Activated CD4-positive, alpha-beta T cell treated with anti-CD3 and anti-CD28 coated beads, Interleukin-2, amount 10 ng/mL, durations not matched to agents 7 days and 5 days (primary cell): ENCODE results near the gene ADK. TPM values are rescaled to one million over a fixed set of nuclear protein-coding genes. Genes with fewer than 3 reads are reported as not detected.
"Not testable (repeated sequence)": the region's sequence is repeated elsewhere in the genome, so short reads cannot be mapped to it uniquely, and the experiment has no call there.

Experiments used
- CTCF ChIA-PET: fragments of 350-600 bp; sonication (Branson Sonifier 250); formaldehyde crosslinking; loops from one replicate; lab custom pipeline; 2021; ENCODE audit warnings: antibody characterized with exemption; lab: Charles Lee
- POLR2A ChIA-PET: fragments of 350-600 bp; sonication (Branson Sonifier 250); formaldehyde crosslinking; loops from one replicate; lab custom pipeline; 2021; ENCODE audit warnings: antibody characterized with exemption; lab: Charles Lee
- DNase-seq: peaks from one replicate; pipeline ENCODE4 v3.0.0-alpha.2; 2020
- H3K27ac Mint-ChIP-seq: one replicate; pipeline ENCODE4 v1.8.0; 2021; ENCODE audit warnings: mild to moderate bottlenecking, moderate library complexity, mixed read lengths
- H3K27me3 Mint-ChIP-seq: one replicate; pipeline ENCODE4 v1.8.0; 2021; ENCODE audit warnings: mixed read lengths
- H3K36me3 Mint-ChIP-seq: one replicate; pipeline ENCODE4 v1.8.0; 2021; ENCODE audit warnings: low read depth, mixed read lengths
- H3K4me1 Mint-ChIP-seq: one replicate; pipeline ENCODE4 v1.8.0; 2021; ENCODE audit warnings: mixed read lengths
- H3K4me3 Mint-ChIP-seq: one replicate; pipeline ENCODE4 v1.8.0; 2021; ENCODE audit warnings: mild to moderate bottlenecking, moderate library complexity, mixed read lengths
- H3K9me3 Mint-ChIP-seq: one replicate; pipeline ENCODE4 v1.8.0; 2021; ENCODE audit warnings: mixed read lengths
- total RNA-seq, 2 experiments: library from RNA; stranded (reverse); gene quantifications; one replicate each; pipeline ENCODE4 v1.2.3, GENCODE V29; 2021

Gene ADK
- total RNA-seq, 2 experiments from 2014 or later: 36.8 to 38.5 TPM

- ChIA-PET POLR2A (no interaction called here), CTCF (no interaction called here)
- Mint-ChIP-seq H3K27me3 (no peaks in the 10 kb centered on the region), H3K4me3 (no peak overlapping the region), H3K27ac (no peak overlapping the region), H3K4me1 (no peaks in the 10 kb centered on the region), H3K9me3 (no peaks in the 10 kb centered on the region), H3K36me3 (peaks cover 15% of the 10 kb centered on the region)
- DNase-seq: no peak
Observed at GRCh38 chr10:74432841-74433594, 282.0 kb downstream of the ADK start.

GRCh38 chr10:74433595-74433956 is 282.6 kb downstream of the ADK start:
- H3K4me1 Mint-ChIP-seq: no peaks in the 10 kb centered on the region
- peaks cover 15% of the 10 kb centered on the region for H3K36me3 Mint-ChIP-seq
- H3K27ac Mint-ChIP-seq: no peak overlapping the region

GRCh38 chr10:74433993-74434392 is 283.0 kb downstream of the ADK start:
- peaks cover 15% of the 10 kb centered on the region for H3K36me3 Mint-ChIP-seq
- CTCF ChIA-PET: no interaction called here

More at GRCh38 chr10:74433595-74433956, 282.6 kb downstream of the ADK start:
- no peaks in the 10 kb centered on the region for H3K27me3 Mint-ChIP-seq
- H3K4me3 Mint-ChIP-seq: no peak overlapping the region
- ChIA-PET CTCF (no interaction called here), POLR2A (no interaction called here)
- no peaks in the 10 kb centered on the region for H3K9me3 Mint-ChIP-seq
- no peak for DNase-seq

GRCh38 chr10:74434547-74434946 is 283.5 kb downstream of the ADK start:
- H3K4me3 Mint-ChIP-seq: no peak overlapping the region
- no peaks in the 10 kb centered on the region for H3K9me3 Mint-ChIP-seq
- H3K4me1 Mint-ChIP-seq: peaks cover 7% of the 10 kb centered on the region
- ChIA-PET CTCF (no interaction called here), POLR2A (no interaction called here)
- no peak overlapping the region for H3K27ac Mint-ChIP-seq
- no peak for DNase-seq
- H3K27me3 Mint-ChIP-seq: no peaks in the 10 kb centered on the region
- H3K36me3 Mint-ChIP-seq: peaks cover 13% of the 10 kb centered on the region

More at GRCh38 chr10:74433993-74434392, 283.0 kb downstream of the ADK start:
- H3K4me1 Mint-ChIP-seq: peaks cover 2% of the 10 kb centered on the region
- no peak overlapping the region for H3K27ac Mint-ChIP-seq
- POLR2A ChIA-PET: no interaction called here
- no peaks in the 10 kb centered on the region for H3K27me3 Mint-ChIP-seq
- no peak for DNase-seq
- H3K9me3 Mint-ChIP-seq: no peaks in the 10 kb centered on the region
- no peak overlapping the region for H3K4me3 Mint-ChIP-seq

GRCh38 chr10:74436523-74437170 is 285.6 kb downstream of the ADK start:
- Mint-ChIP-seq H3K27me3 (no peaks in the 10 kb centered on the region), H3K9me3 (no peaks in the 10 kb centered on the region), H3K36me3 (peaks cover 8% of the 10 kb centered on the region), H3K27ac (no peak overlapping the region), H3K4me1 (peaks cover 7% of the 10 kb centered on the region), H3K4me3 (no peak overlapping the region)
- ChIA-PET CTCF (no interaction called here), POLR2A (no interaction called here)
- no peak for DNase-seq

GRCh38 chr10:74437822-74438221 is 286.8 kb downstream of the ADK start:
- no peak overlapping the region for H3K4me3 Mint-ChIP-seq
- H3K36me3 Mint-ChIP-seq: peaks cover 9% of the 10 kb centered on the region
- no peak for DNase-seq
- CTCF ChIA-PET: interaction anchor here (1.0 kb wide), 1 partner anchor 17 kb away, joined by 3 read pairs; no protein-coding TSS in a partner anchor
- no peaks in the 10 kb centered on the region for H3K9me3 Mint-ChIP-seq
- H3K4me1 Mint-ChIP-seq: peaks cover 7% of the 10 kb centered on the region
- POLR2A ChIA-PET: no interaction called here
- no peaks in the 10 kb centered on the region for H3K27me3 Mint-ChIP-seq
- no peak overlapping the region for H3K27ac Mint-ChIP-seq

- Mint-ChIP-seq H3K27me3 (no peaks in the 10 kb centered on the region), H3K27ac (no peak overlapping the region), H3K36me3 (peaks cover 9% of the 10 kb centered on the region), H3K9me3 (no peaks in the 10 kb centered on the region), H3K4me3 (no peak overlapping the region), H3K4me1 (peaks cover 7% of the 10 kb centered on the region)
- ChIA-PET POLR2A (no interaction called here), CTCF (interaction anchor here (0.5 kb wide), 1 partner anchor 14 kb away, joined by 5 read pairs; no protein-coding TSS in a partner anchor)
- no peak for DNase-seq
Observed at GRCh38 chr10:74439213-74439612, 288.2 kb downstream of the ADK start.

- Mint-ChIP-seq H3K4me3 (no peak overlapping the region), H3K9me3 (no peaks in the 10 kb centered on the region), H3K27me3 (no peaks in the 10 kb centered on the region), H3K4me1 (peaks cover 9% of the 10 kb centered on the region), H3K27ac (no peak overlapping the region), H3K36me3 (peaks cover 5% of the 10 kb centered on the region)
- DNase-seq: no peak
- ChIA-PET POLR2A (no interaction called here), CTCF (interaction anchor here (1.0 to 1.6 kb wide), 3 partner anchors 18 to 32 kb away, joined by 3 read pairs; no protein-coding TSS in a partner anchor)
Observed at GRCh38 chr10:74445493-74445892, 294.5 kb downstream of the ADK start.

- Mint-ChIP-seq H3K4me3 (no peak overlapping the region), H3K36me3 (peaks cover 1% of the 10 kb centered on the region), H3K27me3 (no peaks in the 10 kb centered on the region), H3K27ac (no peak overlapping the region), H3K9me3 (no peaks in the 10 kb centered on the region), H3K4me1 (peaks cover 11% of the 10 kb centered on the region)
- CTCF ChIA-PET: no interaction called here
- no peak for DNase-seq
- POLR2A ChIA-PET: no interaction called here
Observed at GRCh38 chr10:74450602-74451001, 299.6 kb downstream of the ADK start.

- POLR2A ChIA-PET: no interaction called here
- no peak overlapping the region for H3K27ac Mint-ChIP-seq
- no peak for DNase-seq
- H3K9me3 Mint-ChIP-seq: peaks cover 6% of the 10 kb centered on the region
- H3K36me3 Mint-ChIP-seq: peaks cover 8% of the 10 kb centered on the region
- H3K27me3 Mint-ChIP-seq: no peaks in the 10 kb centered on the region
- peaks cover 8% of the 10 kb centered on the region for H3K4me1 Mint-ChIP-seq
- no peak overlapping the region for H3K4me3 Mint-ChIP-seq
- CTCF ChIA-PET: no interaction called here
Observed at GRCh38 chr10:74451127-74451829, 300.3 kb downstream of the ADK start.

- H3K4me3 Mint-ChIP-seq: no peak overlapping the region
- POLR2A ChIA-PET: no interaction called here
- CTCF ChIA-PET: no interaction called here
- no peaks in the 10 kb centered on the region for H3K27me3 Mint-ChIP-seq
- DNase-seq: no peak
- H3K36me3 Mint-ChIP-seq: peaks cover 14% of the 10 kb centered on the region
- H3K27ac Mint-ChIP-seq: no peak overlapping the region
- H3K9me3 Mint-ChIP-seq: peaks cover 11% of the 10 kb centered on the region
- peaks cover 7% of the 10 kb centered on the region for H3K4me1 Mint-ChIP-seq
Observed at GRCh38 chr10:74453169-74453568, 302.1 kb downstream of the ADK start.

GRCh38 chr10:74457478-74457877 is 306.5 kb downstream of the ADK start:
- DNase-seq, H3K27ac Mint-ChIP-seq, H3K4me3 Mint-ChIP-seq, H3K4me1 Mint-ChIP-seq, CTCF ChIA-PET, POLR2A ChIA-PET, H3K27me3 Mint-ChIP-seq: not testable (repeated sequence)
- Mint-ChIP-seq H3K36me3 (peaks cover 14% of the 10 kb centered on the region), H3K9me3 (peaks cover 11% of the 10 kb centered on the region)

- POLR2A ChIA-PET: no interaction called here
- CTCF ChIA-PET: no interaction called here
Observed at GRCh38 chr10:74460812-74461211, 309.8 kb downstream of the ADK start.

More at GRCh38 chr10:74460812-74461211, 309.8 kb downstream of the ADK start:
- no peaks in the 10 kb centered on the region for H3K4me1 Mint-ChIP-seq
- H3K4me3 Mint-ChIP-seq: no peak overlapping the region
- peaks cover 11% of the 10 kb centered on the region for H3K36me3 Mint-ChIP-seq
- DNase-seq: no peak
- no peak overlapping the region for H3K27ac Mint-ChIP-seq
- peaks cover 10% of the 10 kb centered on the region for H3K9me3 Mint-ChIP-seq
- no peaks in the 10 kb centered on the region for H3K27me3 Mint-ChIP-seq
